Adrenal gland (tissue), 12 donors: ENCODE results near the gene IL1RAPL1. TPM values are rescaled to one million over a fixed set of nuclear protein-coding genes. Genes with fewer than 3 reads are reported as not detected.

Experiments
- DNase-seq, 7 donors: peaks; one replicate each; pipeline ENCODE4 v3.0.0-alpha.2; 2019 to 2020
- H3K27ac ChIP-seq, 5 donors: fragments of 200-600 bp; sonication (generic) in 4 of 5; 1 replicate in 3 of 5; 2 replicates in 2 of 5; pipeline versions ENCODE4 v1.5.1 to v1.8.0; 2016 to 2020; ENCODE audit warnings: mild to moderate bottlenecking in 1 of 5
- H3K27me3 ChIP-seq: fragments of 200-600 bp; 2 replicates; pipeline ENCODE4 v1.8.0; 2021
- H3K36me3 ChIP-seq, 2 donors: fragments of 200-600 bp; replicated peaks in 1 of 2; 1 replicate in 1 of 2; 2 replicates in 1 of 2; pipeline versions ENCODE4 v1.5.1 to v1.8.0; 2018 to 2022
- H3K4me1 ChIP-seq, 2 donors: fragments of 200-600 bp; replicated peaks in 1 of 2; 1 replicate in 1 of 2; 2 replicates in 1 of 2; pipeline versions ENCODE4 v1.5.1 to v1.8.0; 2018 to 2021
- H3K4me3 ChIP-seq, 4 donors: fragments of 200-600 bp; sonication (generic) in 3 of 4; one replicate each; pipeline ENCODE4 v1.5.1; 2016 to 2018
- H3K9me3 ChIP-seq, 3 donors: fragments of 200-600 bp; sonication (generic) in 1 of 3; replicated peaks in 1 of 3; 1 replicate in 2 of 3; 2 replicates in 1 of 3; pipeline versions ENCODE4 v1.5.1 to v1.8.0; 2016 to 2021
- POLR2A ChIP-seq, 2 donors: fragments of 450-650 bp; IDR thresholded peaks; one replicate each; pipeline ENCODE4 v1.6.1; 2017; ENCODE audit warnings: antibody characterized with exemption in 2 of 2, mild to moderate bottlenecking in 2 of 2, moderate library complexity in 1 of 2
- WGBS, 4 donors: extraction: QIAGEN DNeasy Blood & Tissue Kit in 2 of 4; methylation state at CpG; one replicate each; pipeline versions ENCODE4 v1.1.5 to v1.1.7; 2013 to 2017; 5-methylcytosine and 5-hydroxymethylcytosine counted together
- intact Hi-C, 2 donors: fragments of 100-400 bp; cut with DNase I; formaldehyde crosslinking; loops; one replicate each; pipeline versions ENCODE4 v1.14.1 to v1.15.0; 2022 to 2023
- polyA plus RNA-seq, 3 donors: library from polyadenylated mRNA; stranded (reverse); fragments of 200-250 nt in 2 of 3; fragments of 350-450 nt in 1 of 3; fragmentation: Illumina TruSeq in 1 of 3; extraction: RNeasy Lipid Tissue Mini Kit (QIAGEN cat#74804) in 1 of 3; gene quantifications; one replicate each; pipeline ENCODE4 v1.2.3, GENCODE V29; 2013 to 2014
- total RNA-seq, 9 donors: library from RNA; depleted of rRNA in 4 of 9; stranded (reverse); fragments of >200 nt in 4 of 9; fragments of 120-200 nt in 1 of 9; fragmentation: NEBNext Ultra II Directional in 1 of 9; extraction: Animal tissue kit (Norgen Biotek cat#: 25700) in 1 of 9; gene quantifications; one replicate each; pipeline versions ENCODE4 v1.1.0 to v1.2.4, GENCODE V29; 2013 to 2023
- TF ChIP-seq, protein P1 (sequence below), 6 experiments: fragments of 450-650 bp in 4 of 6; fragments of 200-600 bp in 2 of 6; sonication (generic) in 1 of 6; IDR thresholded peaks; 1 replicate in 5 of 6; 2 replicates in 1 of 6; pipeline versions ENCODE4 v1.5.1 to v1.8.0; 2016 to 2021; ENCODE audit warnings: antibody characterized with exemption in 6 of 6, mild to moderate bottlenecking in 2 of 6, moderate library complexity in 1 of 6
- donor health status: healthy with polysubstance abuse.
- donor health status: Bipolar disorder and iron deficiency.
- donor health status: DM: yes; HTN: yes; CAD: no.
- donor health status: DM: no; HTN: no; CAD: no.
- donor health status: DM: no; HTN: no; CAD: no.
- donor health status: DM: yes; HTN: yes; CAD: no.

IL1RAPL1 gene
- total and polyA plus RNA-seq, 12 donors = 1.1 TPM; not detected in 11

DNA sequence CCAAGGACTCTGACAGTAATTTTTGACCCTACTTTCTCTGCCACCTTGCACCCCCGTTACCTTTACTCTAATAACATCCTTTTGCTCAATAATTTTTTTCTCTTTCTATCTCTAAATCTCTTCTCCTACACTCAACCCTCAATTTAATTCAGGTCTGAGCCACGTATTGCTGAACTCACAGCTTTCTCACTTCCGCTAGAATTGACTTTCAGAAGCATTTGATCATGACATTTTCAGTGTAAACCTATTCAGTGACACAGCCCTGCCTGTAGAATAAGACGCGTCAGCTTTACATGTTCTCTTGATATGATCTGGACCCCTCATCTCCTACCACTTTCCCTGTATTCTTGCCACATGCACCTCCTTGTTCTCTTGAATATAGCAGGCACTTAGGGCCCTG, 1188.6 kb downstream of the IL1RAPL1 start:
- H3K4me1 ChIP-seq = no peaks in the 10 kb centered on the region
- no peak overlapping the region for H3K27ac ChIP-seq
- 63 to 86% (median 73%) methylated on average over 5 of the region's 5 CpGs for WGBS, 4 donors
- H3K9me3 ChIP-seq = no peaks in the 10 kb centered on the region
- no peak overlapping the region for H3K4me3 ChIP-seq
- no peaks in the 10 kb centered on the region for H3K27me3 ChIP-seq
- no peak for TF ChIP-seq POLR2A (IDR thresholded peaks at IDR 0.05)
- no peak for DNase-seq
- H3K36me3 ChIP-seq = no peaks in the 10 kb centered on the region
- intact Hi-C loops = no loop called here

DNA sequence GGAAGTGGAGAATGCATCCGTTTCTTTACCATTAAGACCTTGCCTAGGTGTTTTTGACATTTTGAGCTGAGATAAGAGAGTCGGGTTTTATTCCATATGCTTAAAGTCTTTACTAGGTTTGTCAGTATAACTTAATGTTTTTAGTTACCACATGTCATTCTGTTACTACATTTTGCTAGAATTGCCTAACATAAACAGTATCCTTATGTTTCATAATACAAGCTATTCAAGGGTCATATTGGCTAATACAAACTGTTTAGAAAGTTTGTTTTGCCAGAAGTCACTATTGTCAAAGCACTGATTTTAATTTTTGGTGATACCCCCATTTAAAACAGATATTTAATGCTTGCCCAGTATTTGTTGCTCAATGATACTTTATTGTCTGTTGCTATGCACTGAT, 1200.4 kb downstream of the IL1RAPL1 start:
- no peak for DNase-seq
- peaks cover 5% of the 10 kb centered on the region for H3K27me3 ChIP-seq
- H3K9me3 ChIP-seq = no peaks in the 10 kb centered on the region
- H3K36me3 ChIP-seq = no peaks in the 10 kb centered on the region
- TF ChIP-seq, protein P1, sequence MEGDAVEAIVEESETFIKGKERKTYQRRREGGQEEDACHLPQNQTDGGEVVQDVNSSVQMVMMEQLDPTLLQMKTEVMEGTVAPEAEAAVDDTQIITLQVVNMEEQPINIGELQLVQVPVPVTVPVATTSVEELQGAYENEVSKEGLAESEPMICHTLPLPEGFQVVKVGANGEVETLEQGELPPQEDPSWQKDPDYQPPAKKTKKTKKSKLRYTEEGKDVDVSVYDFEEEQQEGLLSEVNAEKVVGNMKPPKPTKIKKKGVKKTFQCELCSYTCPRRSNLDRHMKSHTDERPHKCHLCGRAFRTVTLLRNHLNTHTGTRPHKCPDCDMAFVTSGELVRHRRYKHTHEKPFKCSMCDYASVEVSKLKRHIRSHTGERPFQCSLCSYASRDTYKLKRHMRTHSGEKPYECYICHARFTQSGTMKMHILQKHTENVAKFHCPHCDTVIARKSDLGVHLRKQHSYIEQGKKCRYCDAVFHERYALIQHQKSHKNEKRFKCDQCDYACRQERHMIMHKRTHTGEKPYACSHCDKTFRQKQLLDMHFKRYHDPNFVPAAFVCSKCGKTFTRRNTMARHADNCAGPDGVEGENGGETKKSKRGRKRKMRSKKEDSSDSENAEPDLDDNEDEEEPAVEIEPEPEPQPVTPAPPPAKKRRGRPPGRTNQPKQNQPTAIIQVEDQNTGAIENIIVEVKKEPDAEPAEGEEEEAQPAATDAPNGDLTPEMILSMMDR (IDR thresholded peaks at IDR 0.05) = no peak
- no peak for TF ChIP-seq POLR2A (IDR thresholded peaks at IDR 0.05)
- no peak overlapping the region for H3K4me3 ChIP-seq
- intact Hi-C loops = no loop called here
- H3K27ac ChIP-seq = no peak overlapping the region
- 64 to 69% (median 65%) methylated on average over 2 of the region's 2 CpGs for WGBS, 4 donors
- H3K4me1 ChIP-seq = no peaks in the 10 kb centered on the region

DNA sequence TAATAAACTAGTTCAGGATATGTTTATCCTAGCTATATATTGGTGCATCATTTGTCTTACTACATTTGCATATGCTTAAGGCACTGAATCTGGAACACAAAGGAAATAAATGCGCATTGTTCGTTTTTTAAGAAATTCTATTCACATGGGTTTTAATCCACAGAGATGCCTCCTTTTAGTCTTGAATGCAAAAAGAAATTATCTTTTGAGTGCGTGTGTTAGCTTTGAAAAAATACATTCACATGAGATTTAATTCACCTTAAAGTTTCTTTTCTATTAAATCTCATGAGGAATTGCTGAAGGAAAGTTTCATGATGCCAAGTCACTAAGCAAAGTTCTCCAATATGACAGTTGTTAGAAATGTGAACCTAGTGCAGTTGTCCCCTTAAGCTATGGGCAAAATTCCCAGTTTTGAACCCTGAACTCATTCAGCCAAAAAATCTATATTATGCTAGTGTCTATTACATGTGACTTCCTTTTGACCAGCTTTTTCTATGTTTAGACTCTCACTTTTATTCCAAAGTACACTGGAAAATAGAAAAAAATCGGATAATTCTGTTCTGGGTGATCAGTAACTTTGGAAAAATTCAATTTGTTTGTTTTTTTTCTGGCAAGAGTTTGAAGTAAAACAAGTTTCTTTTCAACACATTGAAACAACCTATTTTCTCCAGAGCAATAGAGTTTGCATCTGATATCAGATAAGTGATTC, 1201.9 kb downstream of the IL1RAPL1 start:
- Histone ChIP-seq H3K9me3 (no peaks in the 10 kb centered on the region), H3K27ac (no peak overlapping the region), H3K36me3 (no peaks in the 10 kb centered on the region), H3K27me3 (peaks cover 5% of the 10 kb centered on the region), H3K4me3 (no peak overlapping the region), H3K4me1 (no peaks in the 10 kb centered on the region)
- intact Hi-C loops = no loop called here
- DNase-seq = no peak
- WGBS, 4 donors = 60 to 83% (median 70%) methylated on average over 4 of the region's 4 CpGs
- TF ChIP-seq, protein P1 (IDR thresholded peaks at IDR 0.05) = no peak
- TF ChIP-seq POLR2A (IDR thresholded peaks at IDR 0.05) = no peak

DNA sequence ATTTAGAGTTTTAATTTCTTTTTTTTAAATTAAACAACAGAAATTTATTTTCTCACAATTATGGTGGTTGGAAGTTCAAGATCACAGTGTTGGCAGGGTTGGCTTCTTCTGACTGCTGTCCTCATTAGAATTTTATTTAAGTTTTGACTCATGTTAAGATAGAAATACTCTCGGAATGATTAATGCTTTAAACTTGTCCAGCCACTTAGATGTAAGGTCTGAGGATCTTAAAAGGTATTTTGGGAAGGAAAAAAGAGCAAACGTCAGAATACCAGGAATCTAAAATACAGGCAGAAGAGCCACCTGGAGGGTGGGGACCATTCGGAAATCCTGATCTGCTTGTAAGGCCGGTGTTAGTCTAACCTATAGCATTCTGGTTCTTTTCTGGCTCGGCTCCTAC, 1205.1 kb downstream of the IL1RAPL1 start:
- no peak overlapping the region for H3K27ac ChIP-seq
- no peaks in the 10 kb centered on the region for H3K27me3 ChIP-seq
- no peaks in the 10 kb centered on the region for H3K4me1 ChIP-seq
- no peak for TF ChIP-seq POLR2A (IDR thresholded peaks at IDR 0.05)
- TF ChIP-seq, protein P1 (IDR thresholded peaks at IDR 0.05) = no peak
- H3K9me3 ChIP-seq = no peaks in the 10 kb centered on the region
- WGBS, 4 donors = 63 to 73% (median 69%) methylated on average over 5 of the region's 5 CpGs
- no peak overlapping the region for H3K4me3 ChIP-seq
- DNase-seq = no peak
- intact Hi-C loops = no loop called here
- no peaks in the 10 kb centered on the region for H3K36me3 ChIP-seq

DNA sequence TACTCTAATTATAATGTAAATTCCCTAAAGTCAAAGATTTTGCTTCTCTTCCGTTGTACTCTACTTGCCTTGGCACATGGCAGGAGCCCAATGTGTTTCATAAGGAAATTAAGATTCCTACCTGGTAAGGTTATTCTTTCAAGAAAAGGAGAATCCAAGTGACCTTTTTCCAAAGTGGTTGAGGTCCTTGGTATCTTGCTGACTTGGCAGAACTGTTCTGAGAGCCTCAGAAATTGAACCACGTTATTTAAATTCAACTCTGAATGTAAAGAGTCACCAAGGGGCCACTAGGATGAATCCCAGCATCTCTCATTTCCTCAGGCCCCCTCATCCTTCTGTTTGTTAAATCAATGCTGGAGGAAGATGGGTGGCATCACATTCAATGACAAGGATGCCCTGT, 1209.9 kb downstream of the IL1RAPL1 start:
- WGBS, 4 donors = 42 to 57% (median 54%) methylated on average over 2 of the region's 2 CpGs
- Histone ChIP-seq H3K36me3 (no peaks in the 10 kb centered on the region), H3K27me3 (peaks cover 5% of the 10 kb centered on the region), H3K4me3 (no peak overlapping the region), H3K4me1 (no peaks in the 10 kb centered on the region), H3K27ac (no peak overlapping the region), H3K9me3 (no peaks in the 10 kb centered on the region)
- TF ChIP-seq POLR2A (IDR thresholded peaks at IDR 0.05) = no peak
- TF ChIP-seq, protein P1 (IDR thresholded peaks at IDR 0.05) = no peak
- DNase-seq = no peak
- intact Hi-C loops = no loop called here
